HG03025 (cell line): Measurements from ENCODE around the gene SUPT3H.

Experiments used
- ATAC-seq: cut with Tn5 transposase; IDR thresholded peaks from one replicate; pipeline ENCODE4 v1.9.1; 2021; ENCODE audit warnings: mild to moderate bottlenecking, moderate library complexity; ENCODE audit not compliant: unreplicated experiment, low FRiP score

SUPT3H gene

GRCh38 chr6:45026003-45026516 lies 351.7 kb downstream of the SUPT3H start:
- no peak for ATAC-seq

GRCh38 chr6:45024610-45025009 lies 353.1 kb downstream of the SUPT3H start:
- ATAC-seq: no peak

- ATAC-seq: no peak
Observed at GRCh38 chr6:45021676-45022075, 356.1 kb downstream of the SUPT3H start.

GRCh38 chr6:45012687-45013086 lies 365.0 kb downstream of the SUPT3H start:
- ATAC-seq: no peak

GRCh38 chr6:45009576-45009975 lies 368.2 kb downstream of the SUPT3H start:
- ATAC-seq: no peak

- no peak for ATAC-seq
Observed at GRCh38 chr6:45006893-45007292, 370.8 kb downstream of the SUPT3H start.

- no peak for ATAC-seq
Observed at GRCh38 chr6:45003961-45004360, 373.8 kb downstream of the SUPT3H start.

GRCh38 chr6:45003387-45003786 lies 374.3 kb downstream of the SUPT3H start:
- ATAC-seq: no peak

GRCh38 chr6:45002390-45003105 lies 375.2 kb downstream of the SUPT3H start:
- ATAC-seq: no peak

GRCh38 chr6:45001663-45002062 lies 376.1 kb downstream of the SUPT3H start:
- peak; percentile 99 for ATAC-seq

- no peak for ATAC-seq
Observed at GRCh38 chr6:45000833-45001232, 376.9 kb downstream of the SUPT3H start.

GRCh38 chr6:44999066-44999465 lies 378.7 kb downstream of the SUPT3H start:
- ATAC-seq: no peak

- no peak for ATAC-seq
Observed at GRCh38 chr6:44995486-44996132, 382.1 kb downstream of the SUPT3H start.

- ATAC-seq: no peak
Observed at GRCh38 chr6:44989391-44989790, 388.3 kb downstream of the SUPT3H start.

- no peak for ATAC-seq
Observed at GRCh38 chr6:44985006-44985405, 392.7 kb downstream of the SUPT3H start.

GRCh38 chr6:44983467-44984365 lies 394.0 kb downstream of the SUPT3H start:
- ATAC-seq: no peak

GRCh38 chr6:44980841-44981240 lies 396.9 kb downstream of the SUPT3H start:
- no peak for ATAC-seq

- ATAC-seq: peak; percentile 82
Observed at GRCh38 chr6:44976677-44977641, 400.8 kb downstream of the SUPT3H start.

GRCh38 chr6:44974511-44974910 lies 403.2 kb downstream of the SUPT3H start:
- ATAC-seq: no peak

- ATAC-seq: no peak
Observed at GRCh38 chr6:44972709-44973108, 405.0 kb downstream of the SUPT3H start.
